Measurements from ENCODE around the gene GTF2I. TPM values are rescaled to one million over a fixed set of nuclear protein-coding genes. Genes with fewer than 3 reads are reported as not detected.
"Not testable (repeated sequence)": the region's sequence is repeated elsewhere in the genome, so short reads cannot be mapped to it uniquely, and the experiment has no call there.

The GTF2I gene
- total and polyA plus RNA-seq, 7 experiments from 2014 or later, result 51.1 to 177 (median 140) TPM

DNA sequence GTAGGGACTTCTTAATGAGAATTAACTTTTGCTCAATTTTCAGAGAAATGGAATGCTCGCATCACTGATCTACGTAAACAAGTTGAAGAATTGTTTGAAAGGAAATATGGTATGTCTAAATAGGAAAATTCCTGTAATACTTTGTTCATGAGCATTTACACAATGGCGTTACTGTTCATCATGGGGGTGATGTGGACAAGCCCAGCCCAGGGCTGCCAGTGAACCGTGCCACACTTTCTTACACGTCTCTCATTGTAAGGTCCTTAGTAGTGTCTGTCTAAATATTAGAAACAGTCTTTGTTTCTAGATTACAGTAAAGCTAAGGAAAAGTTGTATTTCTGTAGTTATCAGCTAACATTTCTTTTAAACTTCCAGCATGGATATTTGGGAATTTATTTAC lies 72.7 kb downstream of the GTF2I start:
- POLR2A ChIA-PET; H3K4me1 Mint-ChIP-seq; DNase-seq; CTCF ChIA-PET; H3K4me3 ChIP-seq (ENCODE audit: low read length); H3K4me1 ChIP-seq (ENCODE audit: control insufficient read depth in 2 of 2, insufficient read depth in 2 of 2, low read length in 2 of 2); H3K9me3 Mint-ChIP-seq; H3K27ac Mint-ChIP-seq; H3K27ac ChIP-seq (ENCODE audit: low read depth, low read length); H3K36me3 ChIP-seq (ENCODE audit: control insufficient read depth in 2 of 3, insufficient read depth in 3 of 3, low read length in 3 of 3); H3K4me3 Mint-ChIP-seq; H3K27me3 Mint-ChIP-seq; H3K9me3 ChIP-seq (ENCODE audit: control insufficient read depth in 2 of 3, low read length in 3 of 3); intact Hi-C loops (cut with micrococcal nuclease); H3K36me3 Mint-ChIP-seq; ATAC-seq; H3K27me3 ChIP-seq (ENCODE audit: control insufficient read depth in 2 of 2, insufficient read depth in 2 of 2, low read length in 2 of 2): not testable (repeated sequence)

DNA sequence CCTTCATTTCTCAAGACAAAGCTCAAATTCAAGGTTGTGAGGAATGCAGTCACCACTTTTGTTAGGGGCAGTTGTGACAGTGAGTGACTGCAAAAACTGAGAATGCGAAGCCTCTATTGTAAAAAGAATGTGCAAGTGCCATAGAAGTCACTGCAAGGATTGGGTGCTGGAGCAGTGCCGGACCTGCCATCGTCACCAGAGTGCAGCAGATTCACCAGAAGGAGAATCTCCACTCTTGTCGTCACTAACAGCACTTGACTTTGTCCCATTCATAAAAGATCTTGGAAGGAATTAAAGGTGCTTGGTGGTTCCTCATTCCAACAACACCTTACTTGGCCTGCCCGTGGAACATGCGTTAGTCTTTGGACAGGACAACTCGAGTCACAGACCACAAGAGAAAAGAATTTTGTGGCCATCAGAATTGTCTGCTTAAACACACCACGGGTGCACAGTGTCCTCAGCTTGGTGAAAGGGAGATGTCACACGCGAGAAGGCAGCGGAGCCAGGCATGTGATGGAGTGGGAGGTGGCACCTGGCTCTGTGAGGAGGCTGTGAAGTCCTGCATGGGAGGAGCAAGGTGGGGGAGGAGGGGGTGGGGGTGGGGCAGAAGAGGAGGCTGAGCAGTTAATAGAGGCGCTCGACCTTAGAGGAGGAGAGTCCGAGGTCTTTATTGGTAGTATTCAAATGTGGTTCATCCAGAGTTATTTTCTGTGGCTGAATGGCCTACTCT lies 82.6 kb downstream of the GTF2I start:
- H3K36me3 ChIP-seq (ENCODE audit: control insufficient read depth in 2 of 3, insufficient read depth in 3 of 3, low read length in 3 of 3); H3K9me3 ChIP-seq (ENCODE audit: control insufficient read depth in 2 of 3, low read length in 3 of 3); intact Hi-C loops (cut with micrococcal nuclease); H3K27ac ChIP-seq (ENCODE audit: low read depth, low read length); CTCF ChIA-PET; H3K27ac Mint-ChIP-seq; H3K36me3 Mint-ChIP-seq; DNase-seq; H3K4me3 ChIP-seq (ENCODE audit: low read length); H3K27me3 Mint-ChIP-seq; H3K4me3 Mint-ChIP-seq; H3K9me3 Mint-ChIP-seq; H3K4me1 ChIP-seq (ENCODE audit: control insufficient read depth in 2 of 2, insufficient read depth in 2 of 2, low read length in 2 of 2); H3K4me1 Mint-ChIP-seq; ATAC-seq; POLR2A ChIA-PET; H3K27me3 ChIP-seq (ENCODE audit: control insufficient read depth in 2 of 2, insufficient read depth in 2 of 2, low read length in 2 of 2): not testable (repeated sequence)

DNA sequence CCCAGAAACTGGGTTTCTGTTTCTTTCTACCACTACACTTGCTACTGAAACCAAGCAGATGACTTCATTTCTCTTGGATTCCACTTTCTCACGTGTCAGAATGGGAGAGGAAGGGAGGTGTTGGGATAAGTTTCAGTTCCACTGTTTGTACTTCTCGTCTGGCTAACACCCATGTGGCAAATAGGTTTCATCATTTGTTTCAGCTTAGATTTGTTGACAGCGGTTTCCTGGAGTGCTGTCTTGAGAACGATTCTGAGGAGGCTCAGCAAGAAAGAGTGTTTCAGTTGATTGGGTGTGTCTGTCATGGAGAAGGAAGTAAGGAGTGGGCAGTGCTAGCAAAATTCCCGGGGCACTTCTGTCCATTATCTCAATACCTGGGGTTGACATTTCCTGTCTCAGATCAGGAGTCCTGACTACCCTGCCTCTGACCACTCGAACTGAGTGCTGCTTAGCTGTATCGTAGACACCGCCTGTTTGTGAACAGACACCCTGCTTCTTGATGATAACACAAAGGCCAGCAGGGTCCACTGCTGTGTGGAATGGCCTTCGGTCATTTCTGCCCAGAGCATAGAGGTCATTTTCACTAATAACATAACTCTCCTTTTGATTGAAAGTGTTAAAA lies 86.5 kb downstream of the GTF2I start:
- H3K9me3 Mint-ChIP-seq; H3K36me3 ChIP-seq (ENCODE audit: control insufficient read depth in 2 of 3, insufficient read depth in 3 of 3, low read length in 3 of 3); CTCF ChIA-PET: not testable (repeated sequence)

DNA sequence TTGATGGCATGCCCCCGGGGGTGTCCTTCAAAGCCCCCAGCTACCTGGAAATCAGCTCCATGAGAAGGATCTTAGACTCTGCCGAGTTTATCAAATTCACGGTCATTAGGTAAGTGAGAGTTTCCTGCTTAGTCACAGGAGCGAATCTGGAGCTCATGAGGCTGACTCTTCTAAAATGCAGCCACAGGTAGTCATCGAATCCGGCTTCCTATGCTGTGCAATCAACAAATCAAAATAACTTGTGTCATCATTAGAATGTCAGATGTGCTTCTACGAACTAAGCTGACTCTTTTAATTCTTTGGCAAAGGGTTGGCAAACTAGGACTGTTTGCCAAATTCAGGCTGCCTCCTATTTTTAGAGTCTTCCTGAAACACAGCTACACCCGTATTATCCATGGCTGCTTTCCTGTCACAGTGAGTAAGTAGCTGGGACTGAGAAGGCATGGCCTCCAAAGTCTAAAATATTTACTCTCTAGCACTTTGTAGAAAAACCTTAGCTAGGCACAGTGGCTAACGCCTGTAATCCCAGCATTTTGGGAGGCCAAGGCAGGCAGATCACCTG lies 96.5 kb downstream of the GTF2I start:
- H3K9me3 ChIP-seq (ENCODE audit: control insufficient read depth in 2 of 3, low read length in 3 of 3); H3K4me3 ChIP-seq (ENCODE audit: low read length); H3K36me3 Mint-ChIP-seq; H3K4me3 Mint-ChIP-seq; H3K9me3 Mint-ChIP-seq; H3K27me3 Mint-ChIP-seq; H3K27ac ChIP-seq (ENCODE audit: low read depth, low read length); H3K4me1 Mint-ChIP-seq; H3K27me3 ChIP-seq (ENCODE audit: control insufficient read depth in 2 of 2, insufficient read depth in 2 of 2, low read length in 2 of 2); ATAC-seq; DNase-seq; H3K4me1 ChIP-seq (ENCODE audit: control insufficient read depth in 2 of 2, insufficient read depth in 2 of 2, low read length in 2 of 2); intact Hi-C loops (cut with micrococcal nuclease); H3K27ac Mint-ChIP-seq; H3K36me3 ChIP-seq (ENCODE audit: control insufficient read depth in 2 of 3, insufficient read depth in 3 of 3, low read length in 3 of 3); CTCF ChIA-PET; POLR2A ChIA-PET: not testable (repeated sequence)

More for the DNA sequence above, 86.5 kb downstream of the GTF2I start:
- H3K36me3 Mint-ChIP-seq; H3K27ac ChIP-seq (ENCODE audit: low read depth, low read length); H3K9me3 ChIP-seq (ENCODE audit: control insufficient read depth in 2 of 3, low read length in 3 of 3); POLR2A ChIA-PET; intact Hi-C loops (cut with micrococcal nuclease); H3K27ac Mint-ChIP-seq; H3K27me3 ChIP-seq (ENCODE audit: control insufficient read depth in 2 of 2, insufficient read depth in 2 of 2, low read length in 2 of 2); H3K4me1 ChIP-seq (ENCODE audit: control insufficient read depth in 2 of 2, insufficient read depth in 2 of 2, low read length in 2 of 2); H3K4me3 Mint-ChIP-seq; H3K27me3 Mint-ChIP-seq; DNase-seq; H3K4me3 ChIP-seq (ENCODE audit: low read length); H3K4me1 Mint-ChIP-seq: not testable (repeated sequence)
- ATAC-seq, result peak; percentile 71

DNA sequence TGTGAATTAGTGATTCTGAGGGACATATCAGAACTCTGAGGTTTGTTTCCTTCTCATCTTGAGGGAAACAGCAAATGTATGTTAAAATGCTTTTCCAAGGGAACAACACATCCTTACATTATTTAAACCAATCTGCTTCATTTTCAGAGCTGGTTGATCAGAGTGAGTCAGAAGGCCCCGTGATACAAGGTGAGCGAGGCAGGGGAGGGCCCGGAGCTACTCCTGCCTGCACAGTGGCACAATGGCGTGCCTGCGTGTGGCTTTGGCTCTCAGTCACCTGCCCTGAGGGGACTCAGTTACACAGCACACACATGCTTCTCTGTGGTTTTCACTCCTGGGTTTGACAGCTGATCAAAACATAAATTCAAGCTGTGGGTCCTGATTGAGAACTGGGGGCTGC lies 99.2 kb downstream of the GTF2I start:
- H3K27ac Mint-ChIP-seq; H3K27me3 ChIP-seq (ENCODE audit: control insufficient read depth in 2 of 2, insufficient read depth in 2 of 2, low read length in 2 of 2); H3K27ac ChIP-seq (ENCODE audit: low read depth, low read length); H3K9me3 ChIP-seq (ENCODE audit: control insufficient read depth in 2 of 3, low read length in 3 of 3); H3K4me3 ChIP-seq (ENCODE audit: low read length); ATAC-seq; POLR2A ChIA-PET; H3K4me1 Mint-ChIP-seq; H3K27me3 Mint-ChIP-seq; H3K9me3 Mint-ChIP-seq; DNase-seq; intact Hi-C loops (cut with micrococcal nuclease); H3K36me3 Mint-ChIP-seq; H3K36me3 ChIP-seq (ENCODE audit: control insufficient read depth in 2 of 3, insufficient read depth in 3 of 3, low read length in 3 of 3); H3K4me3 Mint-ChIP-seq; H3K4me1 ChIP-seq (ENCODE audit: control insufficient read depth in 2 of 2, insufficient read depth in 2 of 2, low read length in 2 of 2); CTCF ChIA-PET: not testable (repeated sequence)

DNA sequence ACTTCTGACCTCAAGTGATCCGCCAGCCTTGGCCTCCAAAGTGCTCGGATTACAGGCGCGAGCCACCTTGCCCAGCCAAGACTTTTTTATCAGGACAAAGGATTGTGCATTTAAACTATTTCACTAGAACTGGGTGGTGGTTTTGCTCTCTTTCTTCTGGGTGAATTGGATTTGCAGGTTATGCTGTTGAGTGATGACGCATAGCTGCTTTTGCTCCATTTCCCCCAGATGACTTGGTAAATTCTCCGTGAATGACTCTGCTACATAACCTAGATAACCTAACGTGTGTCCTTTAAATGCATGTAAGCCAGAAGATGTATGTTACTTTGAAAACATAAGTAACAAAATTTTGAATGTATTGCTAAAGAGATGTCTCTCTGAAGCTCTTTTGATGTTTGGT lies 100.8 kb downstream of the GTF2I start:
- DNase-seq; H3K27me3 ChIP-seq (ENCODE audit: control insufficient read depth in 2 of 2, insufficient read depth in 2 of 2, low read length in 2 of 2); H3K4me1 Mint-ChIP-seq; intact Hi-C loops (cut with micrococcal nuclease); H3K36me3 Mint-ChIP-seq; H3K27me3 Mint-ChIP-seq; H3K27ac ChIP-seq (ENCODE audit: low read depth, low read length); H3K4me1 ChIP-seq (ENCODE audit: control insufficient read depth in 2 of 2, insufficient read depth in 2 of 2, low read length in 2 of 2); H3K36me3 ChIP-seq (ENCODE audit: control insufficient read depth in 2 of 3, insufficient read depth in 3 of 3, low read length in 3 of 3); H3K4me3 Mint-ChIP-seq; POLR2A ChIA-PET; H3K4me3 ChIP-seq (ENCODE audit: low read length); H3K9me3 ChIP-seq (ENCODE audit: control insufficient read depth in 2 of 3, low read length in 3 of 3); H3K27ac Mint-ChIP-seq; H3K9me3 Mint-ChIP-seq; CTCF ChIA-PET: not testable (repeated sequence)
- ATAC-seq, result peak; percentile 56

DNA sequence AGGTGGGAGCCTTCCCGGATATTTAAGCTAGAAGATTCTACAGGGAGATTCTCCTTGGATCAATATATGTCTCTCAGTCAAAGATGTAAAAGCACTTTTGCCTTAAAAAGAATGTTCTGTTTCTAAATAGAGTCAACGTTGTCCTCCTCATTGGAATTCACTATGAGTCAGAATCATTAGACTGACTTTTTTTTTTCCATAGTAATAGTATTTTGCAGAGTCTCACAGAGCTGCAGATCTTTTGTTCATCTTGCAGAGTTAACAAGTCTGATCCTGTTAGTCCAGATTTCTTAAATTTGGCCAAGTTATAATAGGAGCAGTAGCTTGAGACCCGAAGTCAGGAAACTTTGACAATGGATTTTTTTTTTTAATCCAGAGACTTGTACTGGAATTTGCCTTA lies 101.5 kb downstream of the GTF2I start:
- DNase-seq; H3K27ac ChIP-seq (ENCODE audit: low read depth, low read length); H3K27me3 Mint-ChIP-seq; POLR2A ChIA-PET; H3K4me1 Mint-ChIP-seq; H3K36me3 Mint-ChIP-seq; H3K9me3 Mint-ChIP-seq; intact Hi-C loops (cut with micrococcal nuclease); H3K27me3 ChIP-seq (ENCODE audit: control insufficient read depth in 2 of 2, insufficient read depth in 2 of 2, low read length in 2 of 2); H3K4me3 ChIP-seq (ENCODE audit: low read length); H3K9me3 ChIP-seq (ENCODE audit: control insufficient read depth in 2 of 3, low read length in 3 of 3); H3K4me3 Mint-ChIP-seq; H3K27ac Mint-ChIP-seq; H3K4me1 ChIP-seq (ENCODE audit: control insufficient read depth in 2 of 2, insufficient read depth in 2 of 2, low read length in 2 of 2); ATAC-seq; CTCF ChIA-PET; H3K36me3 ChIP-seq (ENCODE audit: control insufficient read depth in 2 of 3, insufficient read depth in 3 of 3, low read length in 3 of 3): not testable (repeated sequence)

All from naive thymus-derived CD4-positive, alpha-beta T cell (primary cell).